DND-41 (cell line): ENCODE data around the gene CD300LD.

Experiments used
- ATAC-seq: fragments of 200-7000 bp; cut with Tn5 transposase; 3 replicates; pipeline ENCODE4 v1.9.1; 2021; ENCODE audit warnings: low read depth; ENCODE audit not compliant: insufficient read depth
- DNase-seq: peaks from one replicate; pipeline ENCODE4 v3.0.0-alpha.2; 2020
- H2AFZ ChIP-seq: 2 replicates; pipeline ENCODE4 v1.6.0; 2012; ENCODE audit warnings: low read depth, low read length
- H3K27ac ChIP-seq: 2 replicates; pipeline ENCODE4 v1.5.1; 2012; ENCODE audit warnings: low read length, inconsistent platforms
- H3K27me3 ChIP-seq: fragments of 200-600 bp; sonication (generic); 2 replicates; pipeline ENCODE4 v1.6.0; 2012; ENCODE audit warnings: low read length, mild to moderate bottlenecking, inconsistent platforms; ENCODE audit not compliant: insufficient read depth, poor library complexity
- H3K36me3 ChIP-seq: 2 replicates; pipeline ENCODE4 v1.5.1; 2012; ENCODE audit warnings: low read length, inconsistent platforms; ENCODE audit not compliant: insufficient read depth
- H3K4me1 ChIP-seq: 2 replicates; pipeline ENCODE4 v1.5.1; 2012; ENCODE audit warnings: mild to moderate bottlenecking, low read length; ENCODE audit not compliant: insufficient read depth
- H3K4me2 ChIP-seq: 2 replicates; pipeline ENCODE4 v1.6.0; 2012; ENCODE audit warnings: mild to moderate bottlenecking, moderate library complexity, low read length, inconsistent platforms; ENCODE audit not compliant: insufficient read depth
- H3K4me3 ChIP-seq, 2 experiments: fragments of 200-600 bp in 1 of 2; shearing (Covaris generic) in 1 of 2; 2 replicates each; pipeline ENCODE4 v1.5.1; 2012 to 2016; ENCODE audit warnings: inconsistent platforms in 2 of 2, low read length in 2 of 2, mild to moderate bottlenecking in 2 of 2, low read depth in 1 of 2, moderate library complexity in 1 of 2
- H3K79me2 ChIP-seq: 2 replicates; pipeline ENCODE4 v1.6.0; 2012; ENCODE audit warnings: low read length, inconsistent platforms; ENCODE audit not compliant: insufficient read depth
- H3K9ac ChIP-seq: 2 replicates; pipeline ENCODE4 v1.6.0; 2012; ENCODE audit warnings: low read depth, mild to moderate bottlenecking, inconsistent platforms, low read length, moderate library complexity
- H3K9me3 ChIP-seq: 2 replicates; pipeline ENCODE4 v1.5.1; 2012; ENCODE audit warnings: low read length, moderate library complexity, mild to moderate bottlenecking, inconsistent platforms; ENCODE audit not compliant: insufficient read depth, severe bottlenecking
- H4K20me1 ChIP-seq: 2 replicates; pipeline ENCODE4 v1.6.0; 2012; ENCODE audit warnings: low read length; ENCODE audit not compliant: insufficient read depth
- EZH2 ChIP-seq: IDR thresholded peaks from 3 replicates; pipeline ENCODE4 v1.6.1; 2012; ENCODE audit warnings: borderline replicate concordance, low read depth, mild to moderate bottlenecking, moderate library complexity, low read length, inconsistent platforms; ENCODE audit not compliant: severe bottlenecking
- TF ChIP-seq, protein P1 (sequence below): IDR thresholded peaks from 2 replicates; pipeline ENCODE4 v1.5.1; 2012; ENCODE audit warnings: borderline replicate concordance, low read length, moderate library complexity, mild to moderate bottlenecking; ENCODE audit not compliant: poor library complexity, severe bottlenecking; ENCODE audit errors: extremely low read depth

CD300LD gene

DNA sequence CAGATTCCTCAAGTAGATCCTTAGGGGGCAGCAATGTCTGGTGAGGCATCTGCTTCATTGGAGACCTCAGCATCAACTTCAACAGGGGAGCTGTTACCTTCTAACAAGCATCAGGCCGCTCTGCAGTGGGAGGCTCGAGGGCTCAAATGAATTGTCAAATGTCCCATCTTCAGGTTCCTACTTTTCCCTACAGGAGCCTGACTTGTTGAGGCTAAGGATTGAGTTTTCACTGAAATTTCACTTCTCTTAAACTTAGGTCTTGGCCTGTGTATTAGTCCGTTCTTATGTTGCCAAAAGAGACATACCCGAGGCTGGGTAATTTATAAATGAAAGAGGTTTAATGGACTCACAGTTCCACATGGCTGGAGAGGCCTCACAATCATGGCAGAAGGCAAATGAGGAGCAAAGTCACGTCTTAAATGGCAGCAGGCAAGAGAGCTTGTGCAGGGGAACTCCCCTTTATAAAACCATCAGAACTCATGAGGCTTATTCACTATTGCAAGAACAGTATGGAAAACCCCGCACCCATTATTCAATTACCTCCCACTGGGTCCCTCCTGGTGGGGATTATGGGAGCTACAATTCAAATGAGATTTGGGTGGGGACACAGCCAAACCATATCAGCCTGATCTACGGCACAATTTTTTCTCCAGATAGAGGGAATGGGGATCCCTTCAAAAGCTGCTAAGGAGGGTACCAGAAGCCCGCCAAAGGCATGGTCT is 5.1 kb upstream of the CD300LD start:
- DNase-seq (no peak), ATAC-seq (no peak)
- Histone ChIP-seq H3K79me2 (no peaks in the 10 kb centered on the region), H2AFZ (no peak overlapping the region), H3K27me3 (peaks cover 14% of the 10 kb centered on the region), H3K27ac (no peak overlapping the region), H3K9ac (no peak overlapping the region), H3K4me1 (no peaks in the 10 kb centered on the region), H3K4me2 (no peak overlapping the region), H4K20me1 (no peaks in the 10 kb centered on the region), H3K36me3 (no peaks in the 10 kb centered on the region), H3K9me3 (no peaks in the 10 kb centered on the region), H3K4me3 (no peak overlapping the region)
- no peak for TF ChIP-seq EZH2
- TF ChIP-seq, protein P1, sequence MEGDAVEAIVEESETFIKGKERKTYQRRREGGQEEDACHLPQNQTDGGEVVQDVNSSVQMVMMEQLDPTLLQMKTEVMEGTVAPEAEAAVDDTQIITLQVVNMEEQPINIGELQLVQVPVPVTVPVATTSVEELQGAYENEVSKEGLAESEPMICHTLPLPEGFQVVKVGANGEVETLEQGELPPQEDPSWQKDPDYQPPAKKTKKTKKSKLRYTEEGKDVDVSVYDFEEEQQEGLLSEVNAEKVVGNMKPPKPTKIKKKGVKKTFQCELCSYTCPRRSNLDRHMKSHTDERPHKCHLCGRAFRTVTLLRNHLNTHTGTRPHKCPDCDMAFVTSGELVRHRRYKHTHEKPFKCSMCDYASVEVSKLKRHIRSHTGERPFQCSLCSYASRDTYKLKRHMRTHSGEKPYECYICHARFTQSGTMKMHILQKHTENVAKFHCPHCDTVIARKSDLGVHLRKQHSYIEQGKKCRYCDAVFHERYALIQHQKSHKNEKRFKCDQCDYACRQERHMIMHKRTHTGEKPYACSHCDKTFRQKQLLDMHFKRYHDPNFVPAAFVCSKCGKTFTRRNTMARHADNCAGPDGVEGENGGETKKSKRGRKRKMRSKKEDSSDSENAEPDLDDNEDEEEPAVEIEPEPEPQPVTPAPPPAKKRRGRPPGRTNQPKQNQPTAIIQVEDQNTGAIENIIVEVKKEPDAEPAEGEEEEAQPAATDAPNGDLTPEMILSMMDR, result no peak

- no peaks in the 10 kb centered on the region for H3K36me3 ChIP-seq
- DNase-seq (no peak), ATAC-seq (no peak)
- H4K20me1 ChIP-seq, result no peaks in the 10 kb centered on the region
- no peaks in the 10 kb centered on the region for H3K79me2 ChIP-seq
- H3K27me3 ChIP-seq, result peaks cover 14% of the 10 kb centered on the region
- H3K27ac ChIP-seq, result no peak overlapping the region
- no peak overlapping the region for H3K4me3 ChIP-seq
- H3K9ac ChIP-seq, result no peak overlapping the region
- H3K4me1 ChIP-seq, result no peaks in the 10 kb centered on the region
- H3K4me2 ChIP-seq, result no peak overlapping the region
- no peaks in the 10 kb centered on the region for H3K9me3 ChIP-seq
- TF ChIP-seq EZH2, result no peak
- TF ChIP-seq, protein P1, result no peak
- H2AFZ ChIP-seq, result no peak overlapping the region
These were observed 3.1 kb upstream of the CD300LD start for GRCh38 chr17:74595037-74595750.

GRCh38 chr17:74591503-74591902 is 580 bp downstream of the CD300LD start:
- DNase-seq, result no peak
- Histone ChIP-seq H2AFZ (no peak overlapping the region), H3K9me3 (no peaks in the 10 kb centered on the region), H3K36me3 (no peaks in the 10 kb centered on the region), H4K20me1 (no peaks in the 10 kb centered on the region), H3K27ac (no peak overlapping the region), H3K4me3 (no peak overlapping the region), H3K9ac (no peak overlapping the region), H3K79me2 (no peaks in the 10 kb centered on the region), H3K4me2 (no peak overlapping the region), H3K4me1 (no peaks in the 10 kb centered on the region), H3K27me3 (peaks cover 6% of the 10 kb centered on the region)
- no peak for ATAC-seq
- TF ChIP-seq EZH2, result no peak
- TF ChIP-seq, protein P1, result no peak
